Tibial nerve (tissue), 4 donors: ENCODE results near the gene PFKFB1.

ENCODE experiments used
- CTCF ChIP-seq, 5 experiments: fragments of 200-600 bp in 3 of 5; fragments of 450-650 bp in 2 of 5; sonication (generic) in 3 of 5; IDR thresholded peaks; one replicate each; pipeline ENCODE4 v1.5.1; 2016 to 2019; ENCODE audit warnings: antibody characterized with exemption in 5 of 5, mild to moderate bottlenecking in 3 of 5, moderate library complexity in 2 of 5
- EP300 ChIP-seq, 2 donors: sonication (generic); formaldehyde crosslinking; IDR thresholded peaks; one replicate each; pipeline ENCODE4 v1.6.1; 2017; ENCODE audit warnings: antibody characterized with exemption in 2 of 2, mild to moderate bottlenecking in 1 of 2

GRCh38 chrX:54945224-54945623 is 48.8 kb downstream of the PFKFB1 start:
- TF ChIP-seq CTCF (IDR thresholded peaks at IDR 0.05) (no peak), EP300 (IDR thresholded peaks at IDR 0.05) (no peak)
